Measurements from ENCODE around the gene TMEM52B.
"Not testable (repeated sequence)": the region's sequence is repeated elsewhere in the genome, so short reads cannot be mapped to it uniquely, and the experiment has no call there.

DNA sequence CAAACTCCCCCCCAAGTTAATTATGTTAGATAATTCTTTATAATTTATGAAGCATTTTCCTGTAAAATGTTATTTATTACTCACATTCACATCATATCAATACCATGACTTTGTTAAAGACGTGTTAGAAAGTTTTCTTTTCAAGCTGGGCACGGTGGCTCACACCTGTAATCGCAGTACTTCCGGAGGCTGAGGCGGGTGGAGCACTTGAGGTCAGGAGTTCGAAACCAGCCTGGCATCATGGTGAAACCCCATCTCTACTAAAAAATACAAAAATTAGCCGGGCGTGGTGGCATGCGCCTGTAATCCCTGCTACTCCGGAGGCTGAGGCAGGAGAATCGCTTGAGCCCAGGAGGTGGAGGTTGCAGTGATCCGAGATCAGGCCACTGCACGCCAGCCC lies 37.1 kb downstream of the TMEM52B start:
- TF ChIP-seq POLR2A (IDR thresholded peaks at IDR 0.05), result not testable (repeated sequence)
- TF ChIP-seq, protein P1, sequence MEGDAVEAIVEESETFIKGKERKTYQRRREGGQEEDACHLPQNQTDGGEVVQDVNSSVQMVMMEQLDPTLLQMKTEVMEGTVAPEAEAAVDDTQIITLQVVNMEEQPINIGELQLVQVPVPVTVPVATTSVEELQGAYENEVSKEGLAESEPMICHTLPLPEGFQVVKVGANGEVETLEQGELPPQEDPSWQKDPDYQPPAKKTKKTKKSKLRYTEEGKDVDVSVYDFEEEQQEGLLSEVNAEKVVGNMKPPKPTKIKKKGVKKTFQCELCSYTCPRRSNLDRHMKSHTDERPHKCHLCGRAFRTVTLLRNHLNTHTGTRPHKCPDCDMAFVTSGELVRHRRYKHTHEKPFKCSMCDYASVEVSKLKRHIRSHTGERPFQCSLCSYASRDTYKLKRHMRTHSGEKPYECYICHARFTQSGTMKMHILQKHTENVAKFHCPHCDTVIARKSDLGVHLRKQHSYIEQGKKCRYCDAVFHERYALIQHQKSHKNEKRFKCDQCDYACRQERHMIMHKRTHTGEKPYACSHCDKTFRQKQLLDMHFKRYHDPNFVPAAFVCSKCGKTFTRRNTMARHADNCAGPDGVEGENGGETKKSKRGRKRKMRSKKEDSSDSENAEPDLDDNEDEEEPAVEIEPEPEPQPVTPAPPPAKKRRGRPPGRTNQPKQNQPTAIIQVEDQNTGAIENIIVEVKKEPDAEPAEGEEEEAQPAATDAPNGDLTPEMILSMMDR (IDR thresholded peaks at IDR 0.05), result not testable (repeated sequence)

Measured in adrenal gland (tissue), 5 donors.